ENCODE data around the gene RGS10. TPM values are rescaled to one million over a fixed set of nuclear protein-coding genes. Genes with fewer than 3 reads are reported as not detected.

RGS10 gene
- total RNA-seq, 2 donors from 2014 or later = 4.3 to 7.5 TPM

DNA sequence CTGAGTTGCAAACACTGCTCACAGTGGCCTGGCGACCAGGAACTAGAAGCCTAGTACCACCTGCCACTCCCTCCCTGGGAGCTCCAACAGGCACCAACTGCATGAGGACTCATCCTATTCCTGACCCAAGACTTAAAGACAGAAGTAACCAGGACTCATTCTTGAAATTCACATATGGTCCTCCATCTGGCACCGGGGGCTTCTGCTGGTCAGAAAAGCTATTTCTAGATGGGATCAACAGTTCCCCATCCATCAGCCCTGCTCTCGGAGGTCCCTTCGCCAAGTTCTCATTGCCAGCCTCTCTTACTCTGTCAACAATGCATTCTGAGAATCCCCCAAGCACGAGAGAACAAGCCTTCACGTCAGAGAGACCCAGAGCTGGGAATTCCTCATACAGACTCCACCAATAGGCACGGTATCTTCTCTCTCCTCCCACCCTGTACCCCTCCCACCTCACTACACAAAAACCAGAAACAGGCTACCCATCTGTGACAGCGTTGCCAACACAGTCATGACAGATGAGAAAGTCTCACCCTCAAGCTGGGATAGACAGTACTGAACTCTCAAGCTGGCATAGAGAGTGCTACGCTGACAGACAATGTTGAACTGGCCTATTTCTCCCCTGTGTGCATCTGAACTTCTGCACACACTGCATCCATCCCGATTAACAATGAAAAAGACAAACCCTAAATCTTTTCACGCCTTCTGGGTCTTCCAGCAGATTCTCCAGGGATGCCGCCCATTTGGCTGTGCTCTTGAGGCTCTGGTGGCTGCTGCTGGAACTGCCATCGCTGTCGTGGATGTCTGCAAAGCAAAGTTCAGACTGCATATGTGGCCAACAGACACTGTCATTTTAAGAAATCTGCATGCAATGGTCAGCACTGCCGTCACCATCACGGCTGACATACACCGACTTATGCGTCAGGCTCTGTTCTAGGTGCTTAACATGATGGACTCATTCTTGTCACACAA is 15.6 kb downstream of the RGS10 start:
- no peaks in the 10 kb centered on the region for H3K9me3 Mint-ChIP-seq
- TF ChIP-seq, protein P1, sequence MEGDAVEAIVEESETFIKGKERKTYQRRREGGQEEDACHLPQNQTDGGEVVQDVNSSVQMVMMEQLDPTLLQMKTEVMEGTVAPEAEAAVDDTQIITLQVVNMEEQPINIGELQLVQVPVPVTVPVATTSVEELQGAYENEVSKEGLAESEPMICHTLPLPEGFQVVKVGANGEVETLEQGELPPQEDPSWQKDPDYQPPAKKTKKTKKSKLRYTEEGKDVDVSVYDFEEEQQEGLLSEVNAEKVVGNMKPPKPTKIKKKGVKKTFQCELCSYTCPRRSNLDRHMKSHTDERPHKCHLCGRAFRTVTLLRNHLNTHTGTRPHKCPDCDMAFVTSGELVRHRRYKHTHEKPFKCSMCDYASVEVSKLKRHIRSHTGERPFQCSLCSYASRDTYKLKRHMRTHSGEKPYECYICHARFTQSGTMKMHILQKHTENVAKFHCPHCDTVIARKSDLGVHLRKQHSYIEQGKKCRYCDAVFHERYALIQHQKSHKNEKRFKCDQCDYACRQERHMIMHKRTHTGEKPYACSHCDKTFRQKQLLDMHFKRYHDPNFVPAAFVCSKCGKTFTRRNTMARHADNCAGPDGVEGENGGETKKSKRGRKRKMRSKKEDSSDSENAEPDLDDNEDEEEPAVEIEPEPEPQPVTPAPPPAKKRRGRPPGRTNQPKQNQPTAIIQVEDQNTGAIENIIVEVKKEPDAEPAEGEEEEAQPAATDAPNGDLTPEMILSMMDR (conservative IDR thresholded peaks at IDR 0.05) = peak; percentile 71
- H3K27me3 Mint-ChIP-seq (ENCODE audit: insufficient read depth) = no peaks in the 10 kb centered on the region
- H3K4me1 Mint-ChIP-seq = no peaks in the 10 kb centered on the region
- no peak overlapping the region for H3K27ac Mint-ChIP-seq
- Histone ChIP-seq H3K27ac (ENCODE audit: low read depth, low read length) (no peak overlapping the region), H3K4me1 (ENCODE audit: control insufficient read depth, insufficient read depth, low read length) (no peaks in the 10 kb centered on the region), H3K36me3 (ENCODE audit: control insufficient read depth, insufficient read depth, low read length) (no peaks in the 10 kb centered on the region), H3K27me3 (ENCODE audit: control insufficient read depth, insufficient read depth, low read length, poor library complexity, severe bottlenecking) (no peaks in the 10 kb centered on the region), H3K4me3 (ENCODE audit: low read length) (no peak overlapping the region), H3K9ac (ENCODE audit: extremely low read depth, low read length, poor library complexity, severe bottlenecking) (no peak overlapping the region), H3K9me3 (ENCODE audit: control insufficient read depth, low read length) (no peaks in the 10 kb centered on the region)
- 81 to 83% methylated on average over 16 to 18 of the region's 18 CpGs for WGBS, 2 experiments (ENCODE audit: insufficient coverage in 1 of 2, insufficient read length in 1 of 2)
- peak; percentile 75 for DNase-seq
- no peaks in the 10 kb centered on the region for H3K36me3 Mint-ChIP-seq (ENCODE audit: low read depth)
- no peak overlapping the region for H3K4me3 Mint-ChIP-seq

GRCh38 chr10:119526149-119526548 is 16.4 kb downstream of the RGS10 start:
- no peaks in the 10 kb centered on the region for H3K4me1 ChIP-seq (ENCODE audit: control insufficient read depth, insufficient read depth, low read length)
- H3K27ac ChIP-seq (ENCODE audit: low read depth, low read length) = no peak overlapping the region
- no peaks in the 10 kb centered on the region for H3K27me3 ChIP-seq (ENCODE audit: control insufficient read depth, insufficient read depth, low read length, poor library complexity, severe bottlenecking)
- Mint-ChIP-seq H3K4me1 (no peaks in the 10 kb centered on the region), H3K27ac (no peak overlapping the region), H3K36me3 (ENCODE audit: low read depth) (no peaks in the 10 kb centered on the region), H3K27me3 (ENCODE audit: insufficient read depth) (no peaks in the 10 kb centered on the region), H3K9me3 (no peaks in the 10 kb centered on the region), H3K4me3 (no peak overlapping the region)
- DNase-seq = no peak
- H3K9ac ChIP-seq (ENCODE audit: extremely low read depth, low read length, poor library complexity, severe bottlenecking) = no peak overlapping the region
- H3K36me3 ChIP-seq (ENCODE audit: control insufficient read depth, insufficient read depth, low read length) = no peaks in the 10 kb centered on the region
- H3K9me3 ChIP-seq (ENCODE audit: control insufficient read depth, low read length) = no peaks in the 10 kb centered on the region
- WGBS, 2 experiments (ENCODE audit: insufficient coverage in 1 of 2, insufficient read length in 1 of 2) = 100% methylated on average over 1 of the region's 1 CpG; no CpG with 5 or more reads in 1 of the 2 experiments
- no peak overlapping the region for H3K4me3 ChIP-seq (ENCODE audit: low read length)
- TF ChIP-seq, protein P1 (conservative IDR thresholded peaks at IDR 0.05) = no peak

DNA sequence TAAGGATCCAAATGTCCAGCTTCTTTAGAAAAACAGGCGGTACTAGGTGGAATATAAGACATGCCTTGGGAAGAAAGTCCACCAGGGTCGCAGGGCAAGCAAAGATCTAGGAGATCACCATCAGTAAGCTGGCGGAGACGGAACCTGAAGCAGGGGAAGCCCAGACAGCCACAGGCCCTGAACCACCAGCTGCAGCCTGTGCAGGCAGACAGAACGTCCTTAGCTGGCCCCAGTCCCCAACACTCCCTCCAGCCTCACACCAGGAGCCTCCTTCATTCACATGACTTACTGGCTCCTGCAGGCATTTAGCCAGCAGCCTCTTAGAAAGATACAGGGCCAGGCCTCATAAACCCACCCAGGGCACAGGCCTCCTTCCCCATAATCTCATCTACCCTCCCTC is 17.4 kb downstream of the RGS10 start:
- Mint-ChIP-seq H3K4me1 (no peaks in the 10 kb centered on the region), H3K4me3 (no peak overlapping the region), H3K27me3 (ENCODE audit: insufficient read depth) (no peaks in the 10 kb centered on the region), H3K27ac (no peak overlapping the region), H3K36me3 (ENCODE audit: low read depth) (no peaks in the 10 kb centered on the region), H3K9me3 (no peaks in the 10 kb centered on the region)
- Histone ChIP-seq H3K36me3 (ENCODE audit: control insufficient read depth, insufficient read depth, low read length) (no peaks in the 10 kb centered on the region), H3K9me3 (ENCODE audit: control insufficient read depth, low read length) (no peaks in the 10 kb centered on the region), H3K27me3 (ENCODE audit: control insufficient read depth, insufficient read depth, low read length, poor library complexity, severe bottlenecking) (no peaks in the 10 kb centered on the region), H3K4me3 (ENCODE audit: low read length) (no peak overlapping the region), H3K4me1 (ENCODE audit: control insufficient read depth, insufficient read depth, low read length) (no peaks in the 10 kb centered on the region), H3K9ac (ENCODE audit: extremely low read depth, low read length, poor library complexity, severe bottlenecking) (no peak overlapping the region), H3K27ac (ENCODE audit: low read depth, low read length) (no peak overlapping the region)
- 94 to 98% methylated on average over 4 to 5 of the region's 5 CpGs for WGBS, 2 experiments (ENCODE audit: insufficient coverage in 1 of 2, insufficient read length in 1 of 2)
- DNase-seq = no peak
- TF ChIP-seq, protein P1 (conservative IDR thresholded peaks at IDR 0.05) = no peak

Data from endodermal cell (in vitro differentiated cells).